ENCODE data around the gene TEPSIN.

TEPSIN gene

DNA sequence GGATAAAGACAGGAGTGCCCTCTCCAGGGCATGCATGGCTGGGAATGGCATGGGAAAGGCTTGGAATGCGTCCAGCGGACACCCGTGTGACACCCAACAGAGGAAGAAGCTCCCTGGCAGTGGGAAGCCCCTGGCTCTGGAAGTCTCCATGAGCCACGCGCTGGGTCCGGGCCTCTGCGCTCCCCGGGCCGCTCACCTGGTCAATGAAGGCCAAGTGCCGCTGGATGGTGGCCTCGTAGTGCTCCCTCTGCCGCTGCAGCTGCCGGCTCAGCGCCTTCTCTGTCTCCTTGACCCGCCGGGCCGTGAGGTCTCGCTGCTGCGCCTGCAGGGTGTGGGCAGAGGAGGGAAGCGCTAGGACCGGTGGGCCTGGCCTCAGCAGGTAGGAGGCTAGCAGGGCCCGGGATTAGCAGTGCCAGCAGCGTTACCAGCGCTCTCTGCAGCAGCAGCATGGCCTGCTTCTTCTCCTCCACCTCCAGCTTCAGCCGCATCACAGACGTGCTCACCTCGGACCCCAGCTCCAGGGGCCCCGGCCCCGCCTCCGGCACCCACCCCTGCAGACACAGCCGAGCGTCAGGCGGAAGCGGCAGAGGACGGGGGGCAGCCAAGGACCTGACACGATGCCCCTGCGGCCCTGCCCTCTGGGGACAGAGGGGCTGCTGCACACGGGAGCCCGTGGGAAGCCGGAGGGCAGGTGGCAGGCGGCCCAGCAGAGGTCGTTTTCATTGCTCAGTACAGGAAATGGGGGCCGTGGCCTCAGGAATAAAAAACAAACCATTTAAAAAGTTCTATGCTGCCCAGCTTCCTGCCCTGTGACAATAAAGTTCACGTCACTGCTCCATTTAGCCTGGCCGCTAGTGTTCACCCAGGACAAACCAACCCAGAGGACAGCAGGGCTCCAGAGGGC is 42.1 kb downstream of the TEPSIN start:
- DNase-seq (ENCODE audit: low read depth) = no peak

- no peak for DNase-seq (ENCODE audit: low read depth)
Measured at GRCh38 chr17:81195941-81196495, 42.8 kb downstream of the TEPSIN start.

GRCh38 chr17:81194941-81195901 is 43.6 kb downstream of the TEPSIN start:
- no peak for DNase-seq (ENCODE audit: low read depth)

GRCh38 chr17:81194225-81194760 is 44.6 kb downstream of the TEPSIN start:
- no peak for DNase-seq (ENCODE audit: low read depth)

- no peak for DNase-seq (ENCODE audit: low read depth)
Measured at GRCh38 chr17:81193470-81194224, 45.2 kb downstream of the TEPSIN start.

DNA sequence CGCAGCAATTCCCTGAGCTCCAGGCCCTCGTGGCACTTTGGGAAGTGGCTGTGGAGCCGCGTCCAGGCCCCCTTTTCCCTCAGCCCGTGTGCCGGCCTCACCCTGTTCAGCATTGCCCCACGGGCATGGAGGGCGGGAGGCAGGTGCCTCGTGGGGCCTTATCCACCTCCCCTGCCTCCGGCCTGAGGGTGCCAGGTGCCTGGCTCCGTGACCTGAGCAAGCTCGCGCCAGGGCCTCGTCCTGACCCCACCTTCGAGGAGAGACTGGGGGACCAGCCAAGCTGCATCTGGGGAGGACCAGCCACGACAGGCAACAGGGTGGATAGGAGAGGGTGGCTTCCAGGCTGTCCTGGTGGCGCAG is 45.8 kb downstream of the TEPSIN start:
- no peak for DNase-seq (ENCODE audit: low read depth)

DNA sequence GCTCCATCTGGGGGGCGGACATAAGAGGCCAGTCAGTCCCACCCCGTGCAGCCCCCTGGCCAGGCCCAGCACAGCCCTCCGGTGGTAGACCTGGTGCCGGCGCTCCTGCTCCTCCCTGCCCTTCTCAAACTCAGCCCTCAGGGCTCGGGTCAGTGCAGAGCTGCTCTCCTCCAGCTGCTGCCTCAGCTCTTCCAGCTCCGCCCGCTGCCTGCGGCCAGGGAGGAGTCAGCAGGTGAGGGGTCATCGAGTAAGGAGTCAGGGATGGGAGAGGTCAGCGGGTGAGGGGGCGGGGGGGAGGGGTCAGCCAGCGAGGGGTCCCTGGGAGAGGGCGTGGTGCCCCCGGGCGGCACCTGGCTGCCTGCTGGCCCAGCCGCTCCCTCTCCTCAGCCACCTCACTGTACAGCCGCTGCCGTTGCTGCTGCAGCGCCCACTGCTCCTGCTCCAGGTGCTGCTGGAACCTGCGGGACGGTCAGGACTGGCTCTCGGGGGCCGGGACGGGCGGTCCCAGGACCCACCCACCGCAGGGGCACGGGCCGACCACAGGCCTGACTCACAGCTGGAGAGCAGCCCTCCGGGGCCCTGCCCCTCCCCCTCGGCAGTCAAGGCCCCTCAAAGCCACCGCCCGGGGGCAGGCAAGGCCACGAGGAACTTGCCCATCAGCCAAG is 46.3 kb downstream of the TEPSIN start:
- no peak for DNase-seq (ENCODE audit: low read depth)

DNA sequence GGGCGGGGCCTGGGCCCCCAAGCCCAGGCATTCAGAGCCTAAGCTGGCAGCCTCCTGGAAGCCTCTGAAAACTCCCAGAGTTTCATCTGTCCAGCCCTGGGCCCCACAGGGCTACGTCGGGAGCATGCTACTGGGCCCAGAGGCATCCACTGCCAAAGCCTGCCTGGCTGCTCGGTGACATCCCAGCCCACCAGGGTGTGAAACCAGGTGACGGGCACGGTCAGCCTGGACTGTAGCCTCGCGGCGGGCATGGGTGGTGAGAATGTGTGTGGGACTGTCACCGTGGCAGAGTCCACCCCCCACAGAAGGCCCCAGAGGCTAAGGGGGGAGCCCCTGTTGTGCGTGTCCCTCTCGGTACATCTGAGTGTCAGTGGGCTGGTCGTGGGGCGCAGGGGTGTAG is 47.2 kb downstream of the TEPSIN start:
- no peak for DNase-seq (ENCODE audit: low read depth)

DNA sequence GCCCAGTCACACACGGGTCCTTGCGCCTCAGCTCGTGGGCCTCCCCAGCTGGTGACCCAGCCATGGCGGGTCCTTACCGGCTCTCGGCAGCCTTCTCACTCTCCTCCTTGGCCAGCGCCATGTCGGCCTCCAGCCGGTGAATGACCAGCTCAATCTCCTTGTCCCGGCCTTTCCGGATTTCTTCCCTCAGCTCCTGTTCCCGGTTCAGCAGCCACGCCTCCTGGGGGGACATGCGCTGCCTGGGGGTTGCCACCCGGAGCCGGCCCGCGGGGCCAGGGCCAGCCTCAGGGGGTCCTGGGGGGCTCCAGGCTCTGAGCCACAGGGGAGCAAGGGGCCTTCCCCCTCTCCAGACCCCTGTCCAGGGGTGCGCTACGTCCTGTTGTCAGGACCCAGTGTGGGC is 47.7 kb downstream of the TEPSIN start:
- DNase-seq (ENCODE audit: low read depth) = no peak

- DNase-seq (ENCODE audit: low read depth) = no peak
Measured at GRCh38 chr17:81190591-81190990, 48.3 kb downstream of the TEPSIN start.

- DNase-seq (ENCODE audit: low read depth) = no peak
Measured at GRCh38 chr17:81189670-81190530, 49.0 kb downstream of the TEPSIN start.

DNA sequence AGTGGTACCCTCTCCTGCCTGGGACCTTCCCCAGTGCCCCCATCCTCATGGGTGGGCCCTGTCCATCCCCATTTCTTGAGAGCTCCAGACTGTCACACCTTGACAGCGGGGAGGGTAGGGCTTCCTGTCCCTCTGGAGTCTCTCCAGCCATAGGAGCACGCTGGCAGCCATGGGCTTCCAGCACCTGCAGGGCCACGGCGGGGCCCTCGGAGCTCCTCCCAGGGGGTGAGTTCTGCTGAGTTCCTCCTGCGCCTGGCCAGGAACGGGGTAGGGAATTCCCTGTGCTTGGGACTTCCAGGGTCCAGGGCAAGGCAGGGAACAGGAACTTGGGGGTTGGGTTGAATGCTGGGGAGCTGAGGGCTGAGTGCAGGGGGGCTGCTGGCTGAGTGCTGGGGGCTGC is 49.8 kb downstream of the TEPSIN start:
- no peak for DNase-seq (ENCODE audit: low read depth)

- no peak for DNase-seq (ENCODE audit: low read depth)
Measured at GRCh38 chr17:81188491-81188840, 50.4 kb downstream of the TEPSIN start.

DNA sequence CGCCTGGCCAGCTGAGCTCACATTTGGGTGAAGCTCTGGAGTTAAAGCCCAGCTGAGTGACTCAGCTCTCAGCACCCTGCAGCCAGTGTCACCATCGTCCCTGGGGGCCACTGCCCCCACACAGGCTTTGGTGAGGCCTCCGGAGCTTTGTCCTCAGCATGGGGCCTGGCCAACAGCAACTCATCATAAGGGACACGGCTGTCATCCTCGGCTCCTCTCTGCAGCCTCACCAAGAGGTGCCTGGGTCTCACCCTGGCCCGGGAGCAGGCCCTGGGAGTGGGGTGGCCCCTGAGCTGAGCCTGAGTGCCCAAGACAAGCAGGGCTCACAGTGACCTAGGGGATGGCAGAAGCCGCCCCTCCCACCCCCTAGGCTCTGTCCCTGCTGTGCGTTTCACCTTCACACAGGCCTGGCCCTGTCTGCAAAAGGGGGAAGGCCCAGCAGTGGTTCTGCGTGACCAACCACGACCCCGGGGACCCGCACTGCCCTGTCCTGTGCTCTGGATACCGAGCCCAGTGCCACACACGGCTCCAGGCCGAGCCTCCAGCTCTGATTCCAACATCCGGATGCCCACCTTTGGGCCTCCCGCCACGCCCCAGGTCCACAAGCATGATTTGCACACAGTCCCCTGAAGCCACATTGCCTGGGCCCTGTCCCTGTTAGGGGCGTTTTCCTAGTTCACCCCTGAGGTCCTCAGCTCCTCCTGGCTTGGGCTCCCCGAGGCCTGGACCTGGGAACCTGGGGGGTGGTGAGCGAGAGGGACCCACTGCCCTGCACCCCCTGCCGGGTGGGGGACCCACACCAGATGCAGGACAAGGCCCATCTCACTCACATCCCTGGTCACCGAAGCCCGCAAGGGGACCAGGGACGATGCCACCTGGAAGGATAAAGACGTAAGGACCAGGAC is 51.0 kb downstream of the TEPSIN start:
- DNase-seq (ENCODE audit: low read depth) = no peak

DNA sequence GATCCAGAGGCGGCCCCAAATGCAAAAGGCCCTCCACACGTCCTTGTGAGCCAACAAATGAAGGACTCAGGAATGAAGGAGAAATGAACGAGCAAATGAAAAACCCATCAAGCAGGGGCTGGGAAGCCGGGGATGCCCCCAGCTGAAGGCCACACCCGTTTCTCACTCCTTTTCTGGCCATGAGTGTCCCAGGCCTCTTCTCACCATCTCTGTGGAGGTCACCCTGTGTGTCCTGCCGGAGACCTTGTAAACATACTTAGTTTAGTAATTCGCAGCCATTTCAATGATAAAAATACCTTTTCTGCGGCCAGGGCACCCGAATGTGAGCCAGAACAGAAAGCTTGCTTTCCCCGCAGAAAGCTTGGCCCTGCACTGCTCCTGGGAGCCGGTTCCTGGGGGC is 51.7 kb downstream of the TEPSIN start:
- DNase-seq (ENCODE audit: low read depth) = no peak

- no peak for DNase-seq (ENCODE audit: low read depth)
Measured at GRCh38 chr17:81186203-81186602, 52.7 kb downstream of the TEPSIN start.

DNA sequence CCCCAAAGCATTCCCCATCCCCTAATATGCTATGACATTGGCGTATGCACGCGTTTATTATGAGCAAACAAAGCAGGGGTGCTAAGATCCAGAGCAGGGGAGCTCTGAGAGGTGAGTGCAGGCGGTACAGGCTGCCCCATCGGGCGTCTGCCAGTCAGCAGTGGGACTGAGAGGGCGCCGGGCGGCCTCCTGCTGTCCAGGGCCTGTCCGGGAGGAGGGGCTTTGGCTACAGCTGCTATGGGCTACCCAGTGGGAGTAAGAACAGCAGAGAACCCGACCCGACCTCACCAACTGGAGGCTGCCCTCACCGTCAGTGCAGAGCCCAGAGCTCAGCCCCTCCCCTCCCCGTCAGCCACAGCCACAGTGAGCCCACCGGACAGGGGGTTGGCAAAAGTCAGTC is 54.3 kb downstream of the TEPSIN start:
- DNase-seq (ENCODE audit: low read depth) = no peak

DNA sequence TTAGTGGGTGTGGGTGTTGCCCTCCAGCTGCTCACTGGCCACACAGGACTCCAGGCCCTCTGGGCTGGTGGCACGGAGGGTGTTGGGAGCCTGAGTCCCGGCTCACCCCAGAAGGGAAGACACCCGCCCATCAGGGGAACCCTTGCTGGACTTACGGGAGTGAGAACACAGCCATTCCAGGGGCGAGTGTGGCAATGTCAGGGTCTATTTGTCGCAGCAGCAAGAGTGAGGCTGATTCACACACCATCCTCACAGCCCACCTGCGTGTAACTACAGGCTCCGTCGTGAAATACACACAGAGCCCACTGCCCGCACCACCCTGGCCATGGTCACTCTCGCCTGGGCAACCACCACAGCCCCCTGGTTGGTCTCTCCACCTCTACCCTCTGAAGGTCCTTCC is 55.0 kb downstream of the TEPSIN start:
- DNase-seq (ENCODE audit: low read depth) = no peak

- no peak for DNase-seq (ENCODE audit: low read depth)
Measured at GRCh38 chr17:81183316-81183715, 55.5 kb downstream of the TEPSIN start.

Measured in fibroblast of the conjunctiva (primary cell).